HFFc6 (cell line): ENCODE results near the gene CDC45. TPM values are rescaled to one million over a fixed set of nuclear protein-coding genes. Genes with fewer than 3 reads are reported as not detected.

ENCODE experiments used
- DNase-seq: peaks from one replicate; pipeline ENCODE4 v3.0.0-alpha.2; 2018
- H3K27ac Mint-ChIP-seq: 2 replicates; pipeline ENCODE4 v1.8.0; 2020; ENCODE audit warnings: mild to moderate bottlenecking, mixed read lengths
- H3K27me3 Mint-ChIP-seq: 2 replicates; pipeline ENCODE4 v1.8.0; 2021; ENCODE audit warnings: mild to moderate bottlenecking, moderate library complexity, mixed read lengths; ENCODE audit not compliant: insufficient read depth
- H3K36me3 Mint-ChIP-seq: 2 replicates; pipeline ENCODE4 v1.8.0; 2021; ENCODE audit warnings: low read depth, mixed read lengths
- H3K4me1 Mint-ChIP-seq: 2 replicates; pipeline ENCODE4 v1.8.0; 2020; ENCODE audit warnings: low read depth, mixed read lengths
- H3K4me3 Mint-ChIP-seq: 2 replicates; pipeline ENCODE4 v1.8.0; 2020; ENCODE audit warnings: mild to moderate bottlenecking, moderate library complexity, mixed read lengths
- H3K9me3 Mint-ChIP-seq: 2 replicates; pipeline ENCODE4 v1.8.0; 2020; ENCODE audit warnings: mild to moderate bottlenecking, mixed read lengths
- total RNA-seq, 6 experiments: library from RNA; stranded (reverse); fragmentation: NEBNext Ultra II Directional; extraction: Animal tissue kit (Norgen Biotek cat#: 25700); gene quantifications; 2 replicates in 1 of 6; 3 replicates in 5 of 6; pipeline ENCODE4 v1.2.3, GENCODE V29; 2021
- TF ChIP-seq, protein P1 (sequence below): fragments of 200-600 bp; sonication (generic); IDR thresholded peaks from 2 replicates; pipeline ENCODE4 v1.5.0; 2021; ENCODE audit warnings: antibody characterized with exemption, mild to moderate bottlenecking

The CDC45 gene
- total RNA-seq, 6 experiments from 2014 or later: 8.8 to 17.4 (median 16.2) TPM

GRCh38 chr22:19463491-19464469, 15.9 kb upstream of the CDC45 start:
- peak overlapping the region; percentile 84 for H3K27ac Mint-ChIP-seq
- DNase-seq: peak; percentile 93
- peaks cover 32% of the 10 kb centered on the region for H3K4me1 Mint-ChIP-seq
- TF ChIP-seq, protein P1, sequence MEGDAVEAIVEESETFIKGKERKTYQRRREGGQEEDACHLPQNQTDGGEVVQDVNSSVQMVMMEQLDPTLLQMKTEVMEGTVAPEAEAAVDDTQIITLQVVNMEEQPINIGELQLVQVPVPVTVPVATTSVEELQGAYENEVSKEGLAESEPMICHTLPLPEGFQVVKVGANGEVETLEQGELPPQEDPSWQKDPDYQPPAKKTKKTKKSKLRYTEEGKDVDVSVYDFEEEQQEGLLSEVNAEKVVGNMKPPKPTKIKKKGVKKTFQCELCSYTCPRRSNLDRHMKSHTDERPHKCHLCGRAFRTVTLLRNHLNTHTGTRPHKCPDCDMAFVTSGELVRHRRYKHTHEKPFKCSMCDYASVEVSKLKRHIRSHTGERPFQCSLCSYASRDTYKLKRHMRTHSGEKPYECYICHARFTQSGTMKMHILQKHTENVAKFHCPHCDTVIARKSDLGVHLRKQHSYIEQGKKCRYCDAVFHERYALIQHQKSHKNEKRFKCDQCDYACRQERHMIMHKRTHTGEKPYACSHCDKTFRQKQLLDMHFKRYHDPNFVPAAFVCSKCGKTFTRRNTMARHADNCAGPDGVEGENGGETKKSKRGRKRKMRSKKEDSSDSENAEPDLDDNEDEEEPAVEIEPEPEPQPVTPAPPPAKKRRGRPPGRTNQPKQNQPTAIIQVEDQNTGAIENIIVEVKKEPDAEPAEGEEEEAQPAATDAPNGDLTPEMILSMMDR: no peak
- peak overlapping the region; percentile 62 for H3K4me3 Mint-ChIP-seq
- H3K36me3 Mint-ChIP-seq: peaks cover 42% of the 10 kb centered on the region
- no peaks in the 10 kb centered on the region for H3K9me3 Mint-ChIP-seq
- no peaks in the 10 kb centered on the region; the same call in none of the 2 replicates for H3K27me3 Mint-ChIP-seq

- Mint-ChIP-seq H3K4me3 (peak overlapping the region; percentile 62), H3K27me3 (no peaks in the 10 kb centered on the region; the same call in none of the 2 replicates)
Observed at GRCh38 chr22:19464546-19464945, 15.2 kb upstream of the CDC45 start.

DNA sequence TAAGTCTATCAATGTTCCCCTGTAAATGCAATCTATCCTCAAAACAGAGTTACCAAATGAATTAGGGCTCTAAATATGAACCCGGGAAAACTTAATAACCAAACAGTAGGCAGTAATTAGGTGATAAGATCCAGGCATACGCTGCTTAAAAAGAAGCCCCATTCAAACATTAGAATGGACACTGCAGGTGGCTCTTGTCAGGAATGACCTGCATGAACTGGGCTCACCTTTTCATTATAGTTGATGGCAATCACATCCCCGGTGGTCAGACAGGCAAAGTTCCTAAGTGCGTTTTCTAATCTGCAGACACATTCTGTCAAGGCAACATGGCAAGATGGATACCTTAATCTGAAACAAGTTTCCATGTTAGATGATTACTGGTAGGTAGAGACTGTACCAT, 14.7 kb upstream of the CDC45 start:
- Mint-ChIP-seq H3K4me3 (no peak overlapping the region), H3K36me3 (peaks cover 46% of the 10 kb centered on the region), H3K4me1 (peaks cover 32% of the 10 kb centered on the region), H3K27me3 (no peaks in the 10 kb centered on the region; the same call in none of the 2 replicates), H3K9me3 (no peaks in the 10 kb centered on the region), H3K27ac (peak overlapping the region; percentile 84)
- TF ChIP-seq, protein P1: no peak
- no peak for DNase-seq

More at GRCh38 chr22:19464546-19464945, 15.2 kb upstream of the CDC45 start:
- TF ChIP-seq, protein P1: no peak
- H3K9me3 Mint-ChIP-seq: no peaks in the 10 kb centered on the region
- H3K27ac Mint-ChIP-seq: peak overlapping the region; percentile 84
- DNase-seq: no peak
- H3K4me1 Mint-ChIP-seq: peaks cover 32% of the 10 kb centered on the region
- H3K36me3 Mint-ChIP-seq: peaks cover 45% of the 10 kb centered on the region

- no peaks in the 10 kb centered on the region for H3K9me3 Mint-ChIP-seq
- H3K27me3 Mint-ChIP-seq: no peaks in the 10 kb centered on the region; the same call in none of the 2 replicates
- H3K4me3 Mint-ChIP-seq: no peak overlapping the region
- peaks cover 47% of the 10 kb centered on the region for H3K36me3 Mint-ChIP-seq
- H3K4me1 Mint-ChIP-seq: peaks cover 32% of the 10 kb centered on the region
- TF ChIP-seq, protein P1: no peak
- H3K27ac Mint-ChIP-seq: no peak overlapping the region
- no peak for DNase-seq
Observed at GRCh38 chr22:19466126-19466716, 13.5 kb upstream of the CDC45 start.

DNA sequence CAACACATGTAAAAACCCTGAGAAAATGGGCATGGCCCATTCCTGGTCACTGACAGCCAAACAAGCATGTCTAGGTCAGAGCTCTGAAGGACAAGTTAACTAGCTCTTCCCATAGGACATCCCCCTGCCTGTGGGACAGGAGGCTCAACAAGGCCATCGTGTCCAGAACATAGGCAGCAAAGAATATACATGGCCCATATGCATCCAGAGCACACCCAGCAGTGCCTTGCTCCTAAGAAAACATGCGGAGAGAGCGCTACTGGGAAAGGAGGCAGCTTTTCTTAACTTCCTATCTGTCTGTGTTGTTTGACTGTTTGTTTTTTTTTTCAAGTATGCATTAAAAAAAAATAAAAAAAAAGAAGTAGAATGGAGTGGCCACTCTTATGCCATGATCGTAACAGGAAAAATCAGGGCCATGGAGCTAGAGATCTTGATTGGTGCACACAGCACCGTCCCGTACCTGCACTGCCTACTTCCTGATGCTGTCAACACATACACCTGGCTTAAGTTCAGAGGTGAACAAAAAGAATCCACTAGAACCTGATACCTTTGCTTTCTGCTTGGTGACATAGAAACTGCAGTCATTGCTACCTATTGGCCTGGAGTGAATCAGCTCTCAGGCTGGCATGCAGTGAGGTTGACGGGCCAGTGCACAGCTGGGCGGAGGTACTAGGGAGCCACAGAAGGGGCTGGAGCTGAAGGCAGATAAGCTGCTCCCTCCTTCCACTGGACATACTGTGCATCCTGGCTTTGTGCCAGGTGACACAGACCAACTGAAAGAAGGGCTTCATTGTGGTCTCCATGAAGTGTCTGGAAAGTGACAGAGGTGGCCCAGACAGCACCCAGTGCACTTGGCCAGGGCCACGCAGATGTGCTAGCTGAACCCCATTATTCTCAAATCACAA, 12.6 kb upstream of the CDC45 start:
- H3K27ac Mint-ChIP-seq: no peak overlapping the region
- no peaks in the 10 kb centered on the region; the same call in none of the 2 replicates for H3K27me3 Mint-ChIP-seq
- DNase-seq: no peak
- no peak overlapping the region for H3K4me3 Mint-ChIP-seq
- H3K36me3 Mint-ChIP-seq: peaks cover 46% of the 10 kb centered on the region
- H3K4me1 Mint-ChIP-seq: peaks cover 32% of the 10 kb centered on the region
- TF ChIP-seq, protein P1: no peak
- H3K9me3 Mint-ChIP-seq: no peaks in the 10 kb centered on the region
